Measurements from ENCODE around the gene TPM4.
A peak's percentile ranks its signal among the peaks of the same experiment; 100 is the strongest.
"Not testable (repeated sequence)": the region's sequence is repeated elsewhere in the genome, so short reads cannot be mapped to it uniquely, and the experiment has no call there.

TPM4 gene

DNA sequence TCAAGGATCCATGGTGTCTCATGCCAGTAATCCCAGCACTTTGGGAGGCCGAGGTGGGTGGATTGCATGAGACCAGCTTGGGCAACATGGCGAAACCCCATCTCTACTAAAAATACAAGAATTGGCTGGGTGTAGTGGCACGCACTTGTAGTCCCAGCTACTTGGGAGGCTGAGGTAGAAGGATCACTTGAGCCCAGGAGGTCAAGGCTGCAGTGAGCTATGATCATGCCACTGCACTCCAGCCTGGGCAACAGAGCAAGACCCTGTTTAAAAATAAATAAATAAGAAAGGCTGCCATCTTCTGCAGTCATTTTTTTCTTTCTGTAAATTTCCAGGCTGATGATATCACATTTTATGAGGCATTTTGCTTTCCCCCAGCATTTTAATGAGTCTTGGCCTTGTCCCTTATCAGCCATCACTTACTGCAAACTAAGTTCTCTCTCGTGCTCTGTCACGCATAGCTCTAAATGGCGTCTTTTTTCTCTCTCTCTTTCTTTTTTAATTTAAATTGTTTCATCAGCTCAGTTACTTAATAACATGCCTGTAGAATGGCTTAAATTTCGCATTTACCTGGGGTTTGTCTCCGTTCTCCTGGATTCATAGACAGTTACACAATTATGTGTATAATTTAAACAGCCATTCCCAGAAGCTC lies 23.1 kb downstream of the TPM4 start:
- not testable (repeated sequence) for DNase-seq

DNA sequence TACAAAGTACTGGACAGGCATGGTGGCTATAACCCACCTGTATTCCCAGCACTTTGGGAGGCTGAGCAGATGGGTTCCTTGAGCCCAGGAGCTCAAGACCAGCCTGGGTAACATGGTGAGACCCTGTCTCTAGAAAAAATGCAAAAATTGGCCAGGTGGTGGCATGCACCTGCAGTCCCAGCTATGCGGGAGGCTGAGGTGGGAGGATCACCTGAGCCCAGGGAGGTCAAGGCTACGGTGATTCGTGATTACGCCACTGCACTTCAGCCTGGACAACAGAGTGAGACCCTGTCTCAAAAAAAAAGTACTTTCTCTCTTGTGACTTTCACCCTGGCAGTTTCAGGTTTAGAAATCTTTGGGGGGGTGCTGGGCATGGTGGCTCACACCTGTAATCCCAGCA lies 24.2 kb downstream of the TPM4 start:
- DNase-seq, result no peak

DNA sequence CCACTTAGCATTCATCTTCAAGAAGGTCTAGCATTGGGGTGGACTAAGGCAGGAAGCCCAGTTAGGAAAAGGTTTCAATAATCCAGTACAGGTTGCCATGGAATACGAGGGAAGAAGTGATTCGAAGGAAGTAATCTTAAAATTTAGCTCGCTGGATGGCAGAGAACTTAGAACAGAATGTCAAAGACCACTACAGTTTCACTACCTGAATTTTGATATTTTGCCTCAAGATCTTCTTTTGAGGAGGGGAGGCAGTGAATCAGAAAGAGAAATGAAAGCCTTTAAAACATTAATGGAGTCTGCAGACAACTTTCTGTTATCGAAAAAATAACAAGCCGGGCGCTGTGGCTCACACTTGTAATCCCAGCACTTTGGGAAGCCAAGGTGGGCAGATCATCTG lies 28.4 kb downstream of the TPM4 start:
- no peak for DNase-seq

GRCh38 chr19:16106121-16106520 lies 29.8 kb downstream of the TPM4 start:
- DNase-seq, result no peak

GRCh38 chr19:16111160-16111908 lies 35.0 kb downstream of the TPM4 start, which contains the start of gene RAB8A:
Gene RAB8A (plus strand): TSS chr19:16111889. CDS start chr19:16111902, 13 bp downstream.
- peak; percentile 100 for DNase-seq

DNA sequence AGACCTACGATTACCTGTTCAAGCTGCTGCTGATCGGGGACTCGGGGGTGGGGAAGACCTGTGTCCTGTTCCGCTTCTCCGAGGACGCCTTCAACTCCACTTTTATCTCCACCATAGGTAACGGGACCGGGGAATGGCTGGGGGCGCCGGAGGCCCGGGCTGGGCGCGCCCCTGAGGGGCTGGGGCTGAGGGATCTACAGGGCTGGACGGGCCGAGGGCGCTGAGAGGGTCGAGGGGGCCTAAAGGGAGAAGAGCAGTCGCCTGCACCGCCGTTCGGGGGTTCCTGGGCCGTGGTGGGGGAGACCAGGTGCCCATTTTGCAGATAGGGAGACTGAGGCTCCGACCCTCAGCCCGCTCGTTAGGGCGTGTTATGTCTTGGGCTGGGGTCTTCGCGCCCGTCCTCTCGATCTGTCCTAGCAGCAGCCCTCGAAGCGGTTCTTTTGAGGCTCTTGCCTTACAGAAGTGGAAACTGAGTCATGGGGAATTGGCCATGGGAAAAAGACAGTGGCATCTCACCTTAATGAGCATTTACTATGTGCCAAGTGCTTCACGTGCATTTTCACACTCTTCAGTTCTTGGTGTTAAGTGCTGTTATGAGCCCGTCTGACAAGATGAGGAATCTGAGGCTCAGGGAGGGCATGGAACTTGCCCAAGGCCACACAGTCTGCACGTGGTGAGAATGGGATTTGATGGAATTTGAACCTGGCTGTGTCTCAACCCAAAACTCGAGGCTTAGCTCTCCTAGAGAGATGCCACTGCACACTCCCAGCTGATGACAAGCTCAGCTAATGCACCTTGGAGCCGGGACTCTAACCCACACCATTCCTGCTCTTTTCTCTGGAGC lies 35.8 kb downstream of the TPM4 start:
- no peak for DNase-seq

DNA sequence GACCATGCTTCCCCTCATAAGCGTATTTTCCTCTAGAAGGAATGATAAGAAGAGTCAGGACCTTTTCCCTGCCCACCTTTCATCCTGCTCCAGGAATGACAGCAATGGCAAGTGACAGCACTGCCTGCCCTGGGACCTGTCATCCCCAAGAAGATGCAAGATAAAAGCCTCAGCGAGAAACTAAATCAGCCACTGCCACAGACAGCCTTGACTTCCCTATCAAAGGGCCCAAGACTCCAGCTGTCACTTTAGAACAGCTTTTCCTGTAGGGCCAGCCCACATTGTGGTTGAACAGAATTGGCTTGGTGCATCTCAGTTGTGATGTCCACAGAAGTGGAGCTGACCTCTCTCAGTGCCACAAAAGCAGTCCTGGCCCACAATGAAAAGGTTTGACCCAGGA lies 36.5 kb downstream of the TPM4 start:
- DNase-seq, result no peak

DNA sequence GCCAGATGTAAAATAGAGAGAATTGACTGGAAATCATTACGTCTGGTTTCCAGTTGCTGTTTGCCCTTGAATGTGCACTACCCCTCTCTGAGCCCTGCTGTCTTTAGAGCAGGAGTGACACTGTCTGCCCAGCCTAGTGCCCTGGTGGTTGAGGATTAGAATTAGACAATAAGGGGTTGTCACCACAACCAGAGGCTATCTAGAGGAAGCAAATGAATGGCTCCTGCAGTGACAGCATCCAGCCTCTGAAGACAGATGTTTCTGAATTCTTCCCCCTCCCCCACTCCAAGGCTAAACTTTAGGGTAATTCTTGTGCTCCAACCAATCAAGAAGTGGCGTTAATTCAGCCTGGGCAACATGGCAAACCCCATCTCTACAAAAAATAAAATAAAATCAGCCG lies 37.4 kb downstream of the TPM4 start:
- no peak for DNase-seq

- no peak for DNase-seq
These were observed 39.2 kb downstream of the TPM4 start for GRCh38 chr19:16115301-16116039.

DNA sequence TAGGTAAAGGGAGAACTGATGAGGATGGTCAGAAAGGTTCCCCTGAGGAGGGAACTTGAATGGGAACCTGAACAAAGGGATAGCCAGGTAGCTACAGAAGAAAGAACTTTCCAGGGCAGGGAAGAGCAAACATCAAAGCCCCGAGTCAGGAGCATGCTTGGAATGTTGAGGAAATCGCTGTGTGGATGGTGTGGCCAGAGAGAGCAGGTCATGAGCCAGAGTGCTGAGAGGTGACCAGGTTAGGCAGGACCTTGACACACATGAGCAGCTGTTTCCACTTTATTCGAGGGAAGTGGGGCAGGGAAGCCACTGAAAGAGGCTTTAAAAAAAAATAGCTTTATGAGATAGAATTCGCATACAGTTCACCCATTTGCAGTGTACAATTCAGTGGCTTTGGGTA lies 39.8 kb downstream of the TPM4 start:
- no peak for DNase-seq

DNA sequence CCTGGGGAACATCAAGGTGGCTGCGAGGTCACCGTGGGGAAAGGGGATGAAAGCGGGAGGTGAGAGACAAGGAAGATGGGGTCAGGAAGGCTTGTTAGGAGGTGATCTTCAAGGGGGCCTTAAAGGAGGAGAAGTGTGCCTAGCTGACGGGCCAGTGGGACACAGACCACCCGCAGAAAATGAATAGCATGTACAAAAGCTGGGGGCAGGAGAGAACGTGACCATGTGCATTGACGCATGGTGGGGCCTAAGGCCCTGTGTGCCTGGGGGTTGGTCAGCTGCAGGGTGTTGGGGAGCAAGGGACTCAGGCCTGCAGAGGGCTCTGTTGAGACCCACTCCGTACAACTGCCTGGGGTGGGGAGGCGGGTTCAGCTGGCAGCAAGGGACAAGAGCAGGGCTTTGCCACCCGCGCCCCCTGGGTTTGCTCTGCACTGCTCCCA lies 41.3 kb downstream of the TPM4 start:
- DNase-seq, result no peak

- DNase-seq, result peak; percentile 74
These were observed 42.3 kb downstream of the TPM4 start for GRCh38 chr19:16118489-16119033.

- peak; percentile 71 for DNase-seq
These were observed 43.0 kb downstream of the TPM4 start for GRCh38 chr19:16119075-16119857.

DNA sequence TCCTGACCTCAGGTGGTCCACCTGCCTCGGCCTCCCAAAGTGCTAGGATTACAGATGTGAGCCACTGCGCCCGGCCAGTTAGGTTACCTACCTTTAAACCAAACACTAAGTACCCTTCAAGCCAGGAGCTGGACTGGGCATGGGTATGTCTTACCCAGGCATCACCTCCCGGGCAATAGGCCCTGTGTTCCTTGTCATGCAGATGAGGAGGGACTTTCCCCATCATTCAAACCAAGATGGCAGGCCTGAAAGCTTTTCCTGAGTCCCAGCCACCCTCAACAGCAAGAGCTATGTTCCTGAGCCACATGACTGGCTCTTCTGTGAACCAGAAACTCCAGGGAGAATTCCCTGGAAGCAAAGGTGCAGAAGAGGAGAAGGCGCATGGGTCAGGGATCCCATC lies 44.8 kb downstream of the TPM4 start:
- DNase-seq, result no peak

GRCh38 chr19:16121967-16122366 lies 45.7 kb downstream of the TPM4 start:
- DNase-seq, result no peak

DNA sequence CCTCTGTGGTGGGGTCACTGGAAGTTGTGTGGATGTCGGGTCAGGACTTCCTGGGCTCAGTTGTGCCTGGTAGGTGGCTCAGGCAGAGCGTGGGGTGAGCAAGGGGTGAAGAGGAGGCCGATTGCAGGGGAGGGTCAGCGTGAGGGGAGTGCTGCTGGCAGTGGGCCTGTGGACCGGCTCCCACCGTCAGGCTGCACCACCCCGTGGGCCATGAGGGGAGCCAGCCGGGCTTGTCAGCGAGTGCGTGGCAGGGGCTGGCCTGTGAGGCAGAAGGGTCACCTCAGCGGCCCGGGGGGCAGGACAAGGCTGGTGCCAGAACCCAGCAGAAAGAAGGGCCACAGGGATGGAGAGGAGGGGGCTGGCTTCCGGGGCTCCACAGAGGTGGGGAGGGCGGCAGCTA lies 48.7 kb downstream of the TPM4 start:
- no peak for DNase-seq

DNA sequence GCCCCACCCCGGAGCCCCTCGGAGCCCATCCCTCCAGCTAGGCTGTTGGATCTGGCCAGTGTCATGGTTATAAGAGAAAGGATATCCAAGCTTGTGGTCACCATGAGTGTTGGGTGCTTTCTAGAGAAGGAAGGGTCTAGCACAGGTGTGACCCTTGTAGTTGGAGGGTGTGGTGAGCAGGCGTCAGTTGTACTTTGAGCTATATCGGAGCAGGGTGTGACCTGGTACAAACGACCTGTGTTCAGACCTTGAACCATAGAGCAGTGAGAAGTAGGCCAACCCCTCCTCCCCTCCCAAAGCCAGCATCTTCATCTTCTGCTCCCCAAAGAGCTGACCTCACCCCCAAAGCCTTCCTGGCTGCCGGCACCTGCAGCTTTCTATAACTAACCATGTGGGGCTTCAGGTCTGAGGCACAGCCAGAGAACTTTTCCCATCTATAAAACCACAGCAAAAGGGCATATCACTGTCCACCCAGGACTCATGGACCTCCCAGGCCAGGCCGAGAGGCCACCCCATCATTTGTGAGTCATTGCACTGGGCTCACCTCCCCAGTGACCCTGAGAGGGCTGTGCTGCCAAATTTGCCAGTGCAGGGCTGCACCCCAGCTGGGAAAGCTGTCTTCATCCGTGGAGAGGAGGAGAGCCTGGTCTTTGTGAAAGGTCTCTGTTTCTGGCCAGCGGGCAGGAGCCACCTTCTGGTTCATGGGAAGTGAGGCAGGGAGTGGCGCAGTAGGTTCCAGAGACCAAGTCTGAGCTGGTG lies 49.6 kb downstream of the TPM4 start:
- DNase-seq, result no peak

- no peak for DNase-seq
These were observed 50.8 kb downstream of the TPM4 start for GRCh38 chr19:16127080-16127479.

- no peak for DNase-seq
These were observed 51.6 kb downstream of the TPM4 start for GRCh38 chr19:16127776-16128371.

DNA sequence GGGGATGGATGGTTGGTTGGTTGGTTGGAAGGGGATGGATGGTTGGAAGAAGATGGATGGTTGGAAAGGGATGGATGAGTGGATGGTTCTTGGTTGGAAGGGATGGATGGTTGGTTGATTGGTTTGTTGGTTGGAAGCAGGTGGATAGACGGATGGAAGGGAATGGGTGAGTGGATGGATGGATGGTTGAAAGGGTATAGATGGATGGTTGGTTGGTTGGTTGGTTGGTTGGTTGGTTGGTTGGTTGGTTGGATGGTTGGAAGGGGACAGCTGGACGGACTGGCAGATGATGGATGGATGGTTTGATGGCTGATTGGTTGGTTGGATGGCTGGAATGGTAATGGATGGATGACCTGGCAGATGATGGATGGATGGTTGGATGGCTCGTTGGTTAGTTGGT lies 55.4 kb downstream of the TPM4 start:
- no peak for DNase-seq

- DNase-seq, result no peak
These were observed 57.5 kb downstream of the TPM4 start for GRCh38 chr19:16133818-16134217.
